ENCODE measurements around the gene OR2A2.
"Not testable (repeated sequence)": the region's sequence is repeated elsewhere in the genome, so short reads cannot be mapped to it uniquely, and the experiment has no call there.

The OR2A2 gene

GRCh38 chr7:144109283-144109682 lies at the start of gene OR2A2:
Gene OR2A2 (plus strand): TSS chr7:144109583. CDS start chr7:144109583, 0 bp downstream.
- no peak for DNase-seq

GRCh38 chr7:144063710-144064109 lies 45.7 kb upstream of the OR2A2 start:
- DNase-seq = no peak

- DNase-seq = no peak
Observed at GRCh38 chr7:144069511-144069910, 39.9 kb upstream of the OR2A2 start, which contains the start of gene OR2A25. Gene OR2A25 (plus strand): TSS chr7:144069811. CDS start chr7:144074220, 4,409 bp downstream.

- no peak for DNase-seq
Observed at GRCh38 chr7:144069953-144070352, 39.4 kb upstream of the OR2A2 start.

GRCh38 chr7:144074374-144074773 lies 35.0 kb upstream of the OR2A2 start:
- no peak for DNase-seq

GRCh38 chr7:144085978-144086377 lies 23.4 kb upstream of the OR2A2 start, which contains the start of gene OR2A12:
Gene OR2A12 (plus strand): TSS chr7:144086278. CDS start chr7:144095108, 8,830 bp downstream.
- no peak for DNase-seq

GRCh38 chr7:144086730-144087129 lies 22.7 kb upstream of the OR2A2 start:
- DNase-seq = no peak

GRCh38 chr7:144087230-144087629 lies 22.2 kb upstream of the OR2A2 start:
- DNase-seq = no peak

- no peak for DNase-seq
Observed at GRCh38 chr7:144090667-144091066, 18.7 kb upstream of the OR2A2 start.

GRCh38 chr7:144098776-144099175 lies 10.6 kb upstream of the OR2A2 start:
- DNase-seq = no peak

GRCh38 chr7:144100607-144101006 lies 8.8 kb upstream of the OR2A2 start:
- no peak for DNase-seq

- DNase-seq = no peak
Observed at GRCh38 chr7:144102041-144102440, 7.3 kb upstream of the OR2A2 start.

- DNase-seq = no peak
Observed at GRCh38 chr7:144105211-144105610, 4.2 kb upstream of the OR2A2 start.

- no peak for DNase-seq
Observed at GRCh38 chr7:144110272-144110671, 889 bp downstream of the OR2A2 start.

GRCh38 chr7:144113651-144114050 lies 4.3 kb downstream of the OR2A2 start:
- DNase-seq = no peak

- DNase-seq = no peak
Observed at GRCh38 chr7:144118341-144118740, 9.0 kb downstream of the OR2A2 start.

GRCh38 chr7:144122876-144123275 lies 13.5 kb downstream of the OR2A2 start, which contains the start of gene OR2A14:
Gene OR2A14 (plus strand): TSS chr7:144123176. CDS start chr7:144129113, 5,937 bp downstream.
- DNase-seq = no peak

GRCh38 chr7:144127714-144128334 lies 18.4 kb downstream of the OR2A2 start:
- peak; percentile 43 for DNase-seq

GRCh38 chr7:144129601-144130000 lies 20.2 kb downstream of the OR2A2 start:
- DNase-seq = not testable (repeated sequence)

GRCh38 chr7:144130730-144131129 lies 21.3 kb downstream of the OR2A2 start:
- no peak for DNase-seq

GRCh38 chr7:144132262-144132661 lies 22.9 kb downstream of the OR2A2 start:
- DNase-seq = no peak

- DNase-seq = no peak
Observed at GRCh38 chr7:144133307-144133706, 23.9 kb downstream of the OR2A2 start.

- DNase-seq = no peak
Observed at GRCh38 chr7:144134116-144134515, 24.7 kb downstream of the OR2A2 start.

GRCh38 chr7:144137501-144137900 lies 28.1 kb downstream of the OR2A2 start:
- DNase-seq = no peak

- DNase-seq = no peak
Observed at GRCh38 chr7:144142187-144142586, 32.8 kb downstream of the OR2A2 start.

Data from T1000 (cell line).